ENCODE results near the gene PKD2. TPM values are rescaled to one million over a fixed set of nuclear protein-coding genes. Genes with fewer than 3 reads are reported as not detected.
A peak's percentile ranks its signal among the peaks of the same experiment; 100 is the strongest.

PKD2 gene
- total and polyA plus RNA-seq, 2 experiments from 2014 or later: 17.8 to 36.7 TPM

DNA sequence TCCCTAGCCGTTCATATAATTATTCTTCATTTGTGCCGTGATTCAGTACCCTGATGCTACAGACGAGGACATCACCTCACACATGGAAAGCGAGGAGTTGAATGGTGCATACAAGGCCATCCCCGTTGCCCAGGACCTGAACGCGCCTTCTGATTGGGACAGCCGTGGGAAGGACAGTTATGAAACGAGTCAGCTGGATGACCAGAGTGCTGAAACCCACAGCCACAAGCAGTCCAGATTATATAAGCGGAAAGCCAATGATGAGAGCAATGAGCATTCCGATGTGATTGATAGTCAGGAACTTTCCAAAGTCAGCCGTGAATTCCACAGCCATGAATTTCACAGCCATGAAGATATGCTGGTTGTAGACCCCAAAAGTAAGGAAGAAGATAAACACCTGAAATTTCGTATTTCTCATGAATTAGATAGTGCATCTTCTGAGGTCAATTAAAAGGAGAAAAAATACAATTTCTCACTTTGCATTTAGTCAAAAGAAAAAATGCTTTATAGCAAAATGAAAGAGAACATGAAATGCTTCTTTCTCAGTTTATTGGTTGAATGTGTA lies 24.9 kb upstream of the PKD2 start:
- Histone ChIP-seq H3K4me1 (ENCODE audit: insufficient read depth) (no peaks in the 10 kb centered on the region), H4K20me1 (ENCODE audit: insufficient read depth, poor library complexity, severe bottlenecking) (no peaks in the 10 kb centered on the region), H3K9me3 (ENCODE audit: low read depth) (no peaks in the 10 kb centered on the region), H3K27me3 (peaks cover 2% of the 10 kb centered on the region), H3K9me2 (replicated peaks; ENCODE audit: insufficient read depth) (no peaks in the 10 kb centered on the region), H3K27ac (no peak overlapping the region), H3K4me2 (no peak overlapping the region), H3K36me3 (replicated peaks; ENCODE audit: insufficient read depth, low read depth) (no peaks in the 10 kb centered on the region), H2AFZ (no peak overlapping the region), H3K4me3 (no peak overlapping the region), H3K79me2 (no peaks in the 10 kb centered on the region)
- 90% methylated on average over 13 of the region's 13 CpGs for WGBS (ENCODE audit: low lambda C conversion rate, missing lambda C conversion rate)
- TF ChIP-seq EZH2phosphoT487 (IDR thresholded peaks at IDR 0.05; ENCODE audit: low read depth, severe bottlenecking, unreplicated experiment) (no peak), EZH2 (IDR thresholded peaks at IDR 0.05; ENCODE audit: borderline replicate concordance) (no peak)
- no peak for DNase-seq (ENCODE audit: low spot score)

DNA sequence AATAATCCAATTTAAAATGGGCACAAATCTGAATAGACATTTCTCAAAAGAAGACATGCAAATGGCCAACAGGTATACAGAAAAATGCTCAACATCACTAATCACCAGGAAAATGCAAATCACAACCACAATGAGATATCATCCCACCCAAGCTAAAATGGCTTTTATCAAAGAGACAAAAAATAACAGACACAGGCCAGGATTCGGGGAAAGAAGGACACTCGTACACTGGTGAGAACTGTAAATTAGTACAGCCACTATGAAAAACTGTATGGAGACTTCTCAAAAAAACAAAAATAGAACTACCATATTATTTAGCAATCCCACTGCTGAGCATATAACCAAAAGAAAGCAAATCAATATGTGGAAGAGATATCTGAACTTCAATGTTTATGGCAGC lies 23.4 kb upstream of the PKD2 start:
- Histone ChIP-seq H3K4me1 (ENCODE audit: insufficient read depth) (no peaks in the 10 kb centered on the region), H3K4me2 (no peak overlapping the region), H3K27me3 (no peaks in the 10 kb centered on the region), H3K9me2 (replicated peaks; ENCODE audit: insufficient read depth) (no peaks in the 10 kb centered on the region), H3K4me3 (no peak overlapping the region), H3K9me3 (ENCODE audit: low read depth) (no peaks in the 10 kb centered on the region), H3K79me2 (no peaks in the 10 kb centered on the region), H2AFZ (no peak overlapping the region), H3K36me3 (replicated peaks; ENCODE audit: insufficient read depth, low read depth) (no peaks in the 10 kb centered on the region), H3K27ac (no peak overlapping the region), H4K20me1 (ENCODE audit: insufficient read depth, poor library complexity, severe bottlenecking) (no peaks in the 10 kb centered on the region)
- DNase-seq (ENCODE audit: low spot score): no peak
- no peak for TF ChIP-seq EZH2phosphoT487 (IDR thresholded peaks at IDR 0.05; ENCODE audit: low read depth, severe bottlenecking, unreplicated experiment)
- TF ChIP-seq, protein P1, sequence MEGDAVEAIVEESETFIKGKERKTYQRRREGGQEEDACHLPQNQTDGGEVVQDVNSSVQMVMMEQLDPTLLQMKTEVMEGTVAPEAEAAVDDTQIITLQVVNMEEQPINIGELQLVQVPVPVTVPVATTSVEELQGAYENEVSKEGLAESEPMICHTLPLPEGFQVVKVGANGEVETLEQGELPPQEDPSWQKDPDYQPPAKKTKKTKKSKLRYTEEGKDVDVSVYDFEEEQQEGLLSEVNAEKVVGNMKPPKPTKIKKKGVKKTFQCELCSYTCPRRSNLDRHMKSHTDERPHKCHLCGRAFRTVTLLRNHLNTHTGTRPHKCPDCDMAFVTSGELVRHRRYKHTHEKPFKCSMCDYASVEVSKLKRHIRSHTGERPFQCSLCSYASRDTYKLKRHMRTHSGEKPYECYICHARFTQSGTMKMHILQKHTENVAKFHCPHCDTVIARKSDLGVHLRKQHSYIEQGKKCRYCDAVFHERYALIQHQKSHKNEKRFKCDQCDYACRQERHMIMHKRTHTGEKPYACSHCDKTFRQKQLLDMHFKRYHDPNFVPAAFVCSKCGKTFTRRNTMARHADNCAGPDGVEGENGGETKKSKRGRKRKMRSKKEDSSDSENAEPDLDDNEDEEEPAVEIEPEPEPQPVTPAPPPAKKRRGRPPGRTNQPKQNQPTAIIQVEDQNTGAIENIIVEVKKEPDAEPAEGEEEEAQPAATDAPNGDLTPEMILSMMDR (IDR thresholded peaks at IDR 0.05; ENCODE audit: poor library complexity): no peak
- no peak for TF ChIP-seq EZH2 (IDR thresholded peaks at IDR 0.05; ENCODE audit: borderline replicate concordance)
- WGBS (ENCODE audit: low lambda C conversion rate, missing lambda C conversion rate): 91% methylated on average over 2 of the region's 2 CpGs

DNA sequence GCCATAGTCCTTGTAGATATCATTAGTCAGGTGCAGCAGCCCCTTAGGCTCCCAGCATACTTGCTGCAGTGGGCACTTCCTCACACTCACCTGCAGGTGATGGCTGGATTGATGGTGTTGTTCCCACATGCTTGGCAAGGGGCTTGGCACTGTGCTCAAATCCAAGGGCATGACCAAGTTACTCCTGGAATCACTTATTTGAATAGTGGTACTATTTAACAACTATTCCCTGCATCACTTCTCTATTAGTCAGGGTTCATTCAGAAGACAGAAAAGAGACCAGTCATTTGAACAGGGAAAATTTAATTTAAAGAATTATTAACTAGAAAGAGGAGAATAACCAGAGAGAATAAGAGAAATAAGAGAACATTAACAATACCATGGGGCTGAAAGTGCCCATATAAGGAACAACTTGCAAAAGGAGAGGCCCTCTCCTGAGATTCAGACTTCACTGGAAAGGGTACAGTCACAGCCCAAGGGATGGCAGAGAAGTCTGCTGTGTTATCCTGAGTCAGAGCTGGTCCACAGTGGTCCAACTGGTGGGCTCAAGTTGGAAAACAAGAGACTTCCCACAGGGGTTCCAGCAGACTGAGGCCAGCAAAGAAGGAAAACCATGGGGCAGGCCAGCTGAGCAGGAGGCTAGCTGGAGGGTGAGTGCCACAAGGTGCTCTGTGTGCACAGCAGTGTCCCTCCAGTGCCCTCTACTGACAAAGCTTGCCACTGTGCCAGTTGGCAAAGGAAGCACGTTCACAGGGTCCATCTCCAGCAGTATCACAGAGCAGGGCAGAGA lies 22.1 kb upstream of the PKD2 start:
- TF ChIP-seq, protein P1 (IDR thresholded peaks at IDR 0.05; ENCODE audit: poor library complexity): peak; percentile 39
- no peak for TF ChIP-seq EZH2phosphoT487 (IDR thresholded peaks at IDR 0.05; ENCODE audit: low read depth, severe bottlenecking, unreplicated experiment)
- Histone ChIP-seq H3K27ac (no peak overlapping the region), H3K4me1 (ENCODE audit: insufficient read depth) (no peaks in the 10 kb centered on the region), H4K20me1 (ENCODE audit: insufficient read depth, poor library complexity, severe bottlenecking) (no peaks in the 10 kb centered on the region), H3K4me2 (no peak overlapping the region), H3K79me2 (no peaks in the 10 kb centered on the region), H3K27me3 (no peaks in the 10 kb centered on the region), H3K9me3 (ENCODE audit: low read depth) (no peaks in the 10 kb centered on the region), H3K36me3 (replicated peaks; ENCODE audit: insufficient read depth, low read depth) (no peaks in the 10 kb centered on the region), H2AFZ (no peak overlapping the region), H3K4me3 (no peak overlapping the region), H3K9me2 (replicated peaks; ENCODE audit: insufficient read depth) (no peaks in the 10 kb centered on the region)
- 10% methylated on average over 1 of the region's 1 CpG for WGBS (ENCODE audit: low lambda C conversion rate, missing lambda C conversion rate)
- DNase-seq (ENCODE audit: low spot score): peak; percentile 43

DNA sequence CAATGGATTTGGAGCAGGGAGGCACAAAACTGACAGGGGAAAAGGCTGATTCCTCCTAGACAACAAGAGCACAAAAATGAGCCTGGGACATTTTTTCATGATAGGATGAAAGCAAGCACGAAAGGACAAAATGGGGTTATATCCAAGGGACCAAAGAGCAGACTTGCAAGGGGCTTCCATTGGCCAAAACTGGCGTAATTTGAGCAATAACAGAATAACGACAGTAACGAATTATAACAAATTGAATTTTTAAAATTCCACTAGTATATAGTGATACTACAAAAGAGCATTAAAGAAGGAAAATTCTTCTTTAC lies 21.6 kb upstream of the PKD2 start:
- Histone ChIP-seq H4K20me1 (ENCODE audit: insufficient read depth, poor library complexity, severe bottlenecking) (no peaks in the 10 kb centered on the region), H3K9me2 (replicated peaks; ENCODE audit: insufficient read depth) (no peaks in the 10 kb centered on the region), H3K9me3 (ENCODE audit: low read depth) (no peaks in the 10 kb centered on the region), H2AFZ (no peak overlapping the region), H3K4me3 (no peak overlapping the region), H3K4me1 (ENCODE audit: insufficient read depth) (no peaks in the 10 kb centered on the region), H3K4me2 (no peak overlapping the region), H3K79me2 (no peaks in the 10 kb centered on the region), H3K27me3 (no peaks in the 10 kb centered on the region), H3K36me3 (replicated peaks; ENCODE audit: insufficient read depth, low read depth) (no peaks in the 10 kb centered on the region), H3K27ac (no peak overlapping the region)
- WGBS (ENCODE audit: low lambda C conversion rate, missing lambda C conversion rate): 78% methylated on average over 4 of the region's 4 CpGs
- TF ChIP-seq EZH2phosphoT487 (IDR thresholded peaks at IDR 0.05; ENCODE audit: low read depth, severe bottlenecking, unreplicated experiment) (no peak), EZH2 (IDR thresholded peaks at IDR 0.05; ENCODE audit: borderline replicate concordance) (no peak)
- TF ChIP-seq, protein P1 (IDR thresholded peaks at IDR 0.05; ENCODE audit: poor library complexity): no peak
- no peak for DNase-seq (ENCODE audit: low spot score)

All from hepatocyte (in vitro differentiated cells).